SK-N-SH treated with all-trans-retinoic acid at 6 μM for 48 hours (cell line): ENCODE measurements around the gene FAM184A.
"Not testable (repeated sequence)": the region's sequence is repeated elsewhere in the genome, so short reads cannot be mapped to it uniquely, and the experiment has no call there.

Experiments used
- ATAC-seq: fragments of 200-7000 bp; cut with Tn5 transposase; 3 replicates; pipeline ENCODE4 v1.9.1; 2020; ENCODE audit warnings: mild to moderate bottlenecking, moderate library complexity
- ARNTL ChIP-seq: fragments of 450-650 bp; formaldehyde crosslinking; IDR thresholded peaks from 2 replicates; pipeline ENCODE4 v1.5.0; 2020; ENCODE audit warnings: low read depth, mild to moderate bottlenecking, moderate library complexity, borderline replicate concordance
- BACH2 ChIP-seq: fragments of 250-450 bp; sonication (Bioruptor Pico); IDR thresholded peaks from 2 replicates; pipeline ENCODE4 v1.9.0; 2021; ENCODE audit warnings: mild to moderate bottlenecking, borderline replicate concordance
- CREB5 ChIP-seq: fragments of 250-450 bp; sonication (Bioruptor Pico); IDR thresholded peaks from 2 replicates; pipeline ENCODE4 v1.5.1; 2020; ENCODE audit warnings: low read depth, mild to moderate bottlenecking, moderate library complexity
- CSDC2 ChIP-seq: fragments of 250-450 bp; sonication (Bioruptor Pico); IDR thresholded peaks from 2 replicates; pipeline ENCODE4 v1.5.0; 2020; ENCODE audit warnings: mild to moderate bottlenecking, moderate library complexity
- CSRNP3 ChIP-seq: fragments of 250-450 bp; sonication (Bioruptor Pico); IDR thresholded peaks from 2 replicates; pipeline ENCODE4 v1.5.1; 2021; ENCODE audit warnings: mild to moderate bottlenecking, moderate library complexity
- ESRRG ChIP-seq: fragments of 250-450 bp; sonication (Bioruptor Pico); IDR thresholded peaks from 2 replicates; pipeline ENCODE4 v1.6.1; 2021; ENCODE audit warnings: mild to moderate bottlenecking
- GLIS3 ChIP-seq: fragments of 250-450 bp; sonication (Bioruptor Pico); IDR thresholded peaks from 2 replicates; pipeline ENCODE4 v1.5.0; 2020; ENCODE audit warnings: mild to moderate bottlenecking, moderate library complexity
- OSR1 ChIP-seq: fragments of 250-450 bp; sonication (Bioruptor Pico); IDR thresholded peaks from 2 replicates; pipeline ENCODE4 v1.8.0; 2022; ENCODE audit warnings: moderate library complexity, mild to moderate bottlenecking, inconsistent platforms
- PPARA ChIP-seq: fragments of 250-450 bp; sonication (Bioruptor Pico); IDR thresholded peaks from 2 replicates; pipeline ENCODE4 v1.5.0; 2020; ENCODE audit warnings: mild to moderate bottlenecking, borderline replicate concordance
- SNAI2 ChIP-seq: fragments of 250-450 bp; sonication (Bioruptor Pico); IDR thresholded peaks from 2 replicates; pipeline ENCODE4 v1.5.0; 2020; ENCODE audit warnings: mild to moderate bottlenecking, moderate library complexity
- TCF4 ChIP-seq: fragments of 250-450 bp; sonication (Bioruptor Pico); IDR thresholded peaks from 2 replicates; pipeline ENCODE4 v1.8.0; 2021; ENCODE audit warnings: mild to moderate bottlenecking, moderate library complexity, borderline replicate concordance
- TOX ChIP-seq: fragments of 250-450 bp; sonication (Bioruptor Pico); IDR thresholded peaks from 2 replicates; pipeline ENCODE4 v1.8.0; 2021; ENCODE audit warnings: mild to moderate bottlenecking, moderate library complexity, borderline replicate concordance
- TSHZ2 ChIP-seq: fragments of 250-450 bp; sonication (Bioruptor Pico); IDR thresholded peaks from 2 replicates; pipeline ENCODE4 v1.5.0; 2020; ENCODE audit warnings: mild to moderate bottlenecking, moderate library complexity
- ZC3H10 ChIP-seq: fragments of 250-450 bp; sonication (Bioruptor Pico); IDR thresholded peaks from 2 replicates; pipeline ENCODE4 v1.5.1; 2021; ENCODE audit warnings: mild to moderate bottlenecking, moderate library complexity
- ZFP3 ChIP-seq: fragments of 250-450 bp; sonication (Bioruptor Pico); IDR thresholded peaks from 2 replicates; pipeline ENCODE4 v1.5.0; 2020; ENCODE audit warnings: mild to moderate bottlenecking, moderate library complexity
- ZNF70 ChIP-seq: fragments of 450-650 bp; formaldehyde crosslinking; IDR thresholded peaks from 2 replicates; pipeline ENCODE4 v1.5.0; 2020; ENCODE audit warnings: mild to moderate bottlenecking, moderate library complexity
- TF ChIP-seq, protein P1 (sequence below): fragments of 250-450 bp; sonication (Bioruptor Pico); IDR thresholded peaks from 2 replicates; pipeline ENCODE4 v1.8.0; 2020; ENCODE audit warnings: mild to moderate bottlenecking, moderate library complexity, borderline replicate concordance

FAM184A gene

GRCh38 chr6:119025793-119026192 is 52.7 kb downstream of the FAM184A start:
- no peak for ATAC-seq

DNA sequence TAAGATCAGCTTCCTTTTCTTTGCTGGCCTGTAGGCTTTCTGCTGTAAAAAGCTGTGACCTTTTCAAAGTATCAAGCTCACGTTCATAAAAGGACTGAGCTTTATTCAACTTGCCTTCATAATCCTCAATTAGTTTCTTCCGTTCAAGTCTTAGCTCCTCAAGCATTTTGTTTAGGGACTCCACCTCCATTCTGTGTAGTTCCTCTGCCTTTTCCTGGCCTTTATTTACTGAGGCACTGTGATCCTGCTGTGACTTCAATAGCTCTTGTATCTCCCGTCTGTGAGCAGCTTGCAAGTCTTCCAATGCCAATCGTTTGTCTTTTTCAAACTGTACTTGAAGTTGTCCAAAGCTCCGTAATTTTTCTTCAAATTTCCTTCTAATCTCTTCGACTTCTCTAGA is 54.4 kb downstream of the FAM184A start:
- no peak for TF ChIP-seq PPARA (CRISPR knock-in tag)
- no peak for TF ChIP-seq ZC3H10 (CRISPR knock-in tag)
- TF ChIP-seq, protein P1, sequence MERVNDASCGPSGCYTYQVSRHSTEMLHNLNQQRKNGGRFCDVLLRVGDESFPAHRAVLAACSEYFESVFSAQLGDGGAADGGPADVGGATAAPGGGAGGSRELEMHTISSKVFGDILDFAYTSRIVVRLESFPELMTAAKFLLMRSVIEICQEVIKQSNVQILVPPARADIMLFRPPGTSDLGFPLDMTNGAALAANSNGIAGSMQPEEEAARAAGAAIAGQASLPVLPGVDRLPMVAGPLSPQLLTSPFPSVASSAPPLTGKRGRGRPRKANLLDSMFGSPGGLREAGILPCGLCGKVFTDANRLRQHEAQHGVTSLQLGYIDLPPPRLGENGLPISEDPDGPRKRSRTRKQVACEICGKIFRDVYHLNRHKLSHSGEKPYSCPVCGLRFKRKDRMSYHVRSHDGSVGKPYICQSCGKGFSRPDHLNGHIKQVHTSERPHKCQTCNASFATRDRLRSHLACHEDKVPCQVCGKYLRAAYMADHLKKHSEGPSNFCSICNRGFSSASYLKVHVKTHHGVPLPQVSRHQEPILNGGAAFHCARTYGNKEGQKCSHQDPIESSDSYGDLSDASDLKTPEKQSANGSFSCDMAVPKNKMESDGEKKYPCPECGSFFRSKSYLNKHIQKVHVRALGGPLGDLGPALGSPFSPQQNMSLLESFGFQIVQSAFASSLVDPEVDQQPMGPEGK = no peak
- no peak for TF ChIP-seq TSHZ2 (CRISPR knock-in tag)
- TF ChIP-seq TOX (CRISPR knock-in tag) = no peak
- TF ChIP-seq GLIS3 (CRISPR knock-in tag) = no peak
- no peak for ATAC-seq

More at GRCh38 chr6:119025793-119026192, 52.7 kb downstream of the FAM184A start:
- no peak for TF ChIP-seq SNAI2 (CRISPR knock-in tag)

DNA sequence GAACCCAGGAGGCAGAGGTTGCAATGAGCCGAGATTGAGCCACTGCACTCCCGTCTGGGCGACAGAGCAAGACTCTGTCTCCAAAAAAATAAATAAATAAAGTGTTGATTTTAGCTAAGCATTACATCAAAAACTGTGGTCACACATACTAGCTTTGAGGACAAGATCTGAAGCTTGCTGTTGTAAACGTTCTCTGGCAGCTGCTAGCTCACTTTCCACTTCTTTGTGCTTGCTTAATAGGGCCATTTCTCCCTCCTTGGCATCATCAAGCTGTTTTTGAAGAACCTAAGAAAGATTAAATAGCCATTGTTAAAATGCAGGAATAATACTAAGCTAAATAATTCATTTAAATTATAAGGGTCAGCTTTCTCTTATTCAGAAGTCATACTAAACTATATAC is 55.7 kb downstream of the FAM184A start:
- TF ChIP-seq, protein P1 = no peak
- TF ChIP-seq GLIS3 (CRISPR knock-in tag) = no peak
- no peak for TF ChIP-seq TCF4 (CRISPR knock-in tag)
- TF ChIP-seq SNAI2 (CRISPR knock-in tag) = no peak
- TF ChIP-seq ZNF70 (CRISPR knock-in tag) = no peak
- no peak for ATAC-seq

GRCh38 chr6:119020597-119021561 is 57.6 kb downstream of the FAM184A start:
- TF ChIP-seq PPARA (CRISPR knock-in tag) (no peak), SNAI2 (CRISPR knock-in tag) (no peak), ARNTL (no peak), CSDC2 (CRISPR knock-in tag) (no peak), CSRNP3 (CRISPR knock-in tag) (no peak), ZFP3 (CRISPR knock-in tag) (no peak), OSR1 (CRISPR knock-in tag) (no peak), TCF4 (CRISPR knock-in tag) (no peak), CREB5 (no peak), BACH2 (CRISPR knock-in tag) (no peak), ZNF70 (CRISPR knock-in tag) (no peak), ESRRG (CRISPR knock-in tag) (no peak), TSHZ2 (CRISPR knock-in tag) (no peak)
- TF ChIP-seq, protein P1 = no peak
- no peak for ATAC-seq

DNA sequence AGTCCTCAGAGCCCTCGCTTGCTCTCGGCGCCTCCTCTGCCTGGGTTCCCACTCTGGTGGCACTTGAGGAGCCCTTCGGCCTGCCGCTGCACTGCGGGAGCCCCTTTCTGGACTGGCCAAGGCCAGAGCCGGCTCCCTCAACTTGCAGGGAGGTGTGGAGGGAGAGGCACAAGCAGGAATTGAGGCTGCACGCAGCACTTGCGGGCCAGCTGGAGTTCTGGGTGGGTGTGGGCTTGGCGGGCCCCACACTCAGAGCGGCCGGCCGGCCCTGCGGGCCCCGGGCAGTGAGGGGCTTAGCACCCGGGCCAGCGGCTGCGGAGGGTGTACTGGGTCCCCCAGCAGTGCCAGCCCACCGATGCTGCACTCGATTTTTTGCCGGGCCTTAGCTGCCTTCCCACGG is 63.3 kb downstream of the FAM184A start:
- not testable (repeated sequence) for ATAC-seq
